Esophagus muscularis mucosa (tissue), 3 donors: ENCODE measurements around the gene RAB15.

Source experiments
- CTCF ChIP-seq, 3 experiments: fragments of 200-600 bp in 2 of 3; fragments of 450-650 bp in 1 of 3; sonication (generic) in 2 of 3; IDR thresholded peaks; one replicate each; pipeline ENCODE4 v1.5.1; 2017 to 2019; ENCODE audit warnings: antibody characterized with exemption in 3 of 3, mild to moderate bottlenecking in 2 of 3, moderate library complexity in 1 of 3
- POLR2A ChIP-seq: fragments of 450-650 bp; IDR thresholded peaks from one replicate; pipeline ENCODE4 v1.6.1; 2017; ENCODE audit warnings: antibody characterized with exemption, moderate library complexity, mild to moderate bottlenecking, low read depth

GRCh38 chr14:64974563-64974962 is 2.4 kb upstream of the RAB15 start:
- TF ChIP-seq CTCF (IDR thresholded peaks at IDR 0.05) (no peak), POLR2A (no peak)
